GM12892 (cell line): ENCODE measurements around the gene TRAIP.

ENCODE experiments used
- POLR2A ChIP-seq: IDR thresholded peaks from 2 replicates; pipeline ENCODE4 v1.6.1; 2011; ENCODE audit warnings: low read depth, low read length, control low read depth
- POLR2AphosphoS5 ChIP-seq: IDR thresholded peaks from 2 replicates; pipeline ENCODE4 v1.6.1; 2011; ENCODE audit warnings: low read depth, low read length, control low read depth
- TAF1 ChIP-seq: IDR thresholded peaks from 2 replicates; pipeline ENCODE4 v1.6.1; 2011; ENCODE audit warnings: low read depth, mild to moderate bottlenecking, control low read depth, low read length, borderline replicate concordance

DNA sequence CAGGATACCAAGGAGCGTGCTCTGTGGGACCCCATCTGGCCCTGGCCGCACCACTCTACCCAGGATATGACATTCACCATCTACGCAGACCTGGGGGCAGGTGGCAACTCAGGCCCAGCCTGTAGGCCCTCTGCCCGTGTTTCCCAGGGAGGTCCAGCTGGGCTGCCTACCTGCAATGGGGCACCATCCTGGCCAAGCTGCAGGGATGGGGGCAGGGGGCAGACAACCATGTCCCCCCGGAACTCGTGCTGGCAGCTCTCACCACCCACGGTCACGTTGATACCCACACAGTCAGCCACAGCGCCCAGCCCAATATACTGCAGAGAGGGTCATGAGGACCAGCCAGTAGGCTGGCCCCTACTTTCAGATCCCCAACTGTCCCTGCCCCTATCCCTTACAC is 39.4 kb upstream of the TRAIP start:
- TF ChIP-seq POLR2A: no peak
- no peak for TF ChIP-seq TAF1
- TF ChIP-seq POLR2AphosphoS5: no peak
